DLD1 (cell line): ENCODE results near the gene CBLB.

Source experiments
- in situ Hi-C: cut with HindIII; loops from 2 replicates; pipeline ENCODE4 v1.10.0; 2017; ENCODE audit warnings: low sequenced_read_pairs

CBLB gene

DNA sequence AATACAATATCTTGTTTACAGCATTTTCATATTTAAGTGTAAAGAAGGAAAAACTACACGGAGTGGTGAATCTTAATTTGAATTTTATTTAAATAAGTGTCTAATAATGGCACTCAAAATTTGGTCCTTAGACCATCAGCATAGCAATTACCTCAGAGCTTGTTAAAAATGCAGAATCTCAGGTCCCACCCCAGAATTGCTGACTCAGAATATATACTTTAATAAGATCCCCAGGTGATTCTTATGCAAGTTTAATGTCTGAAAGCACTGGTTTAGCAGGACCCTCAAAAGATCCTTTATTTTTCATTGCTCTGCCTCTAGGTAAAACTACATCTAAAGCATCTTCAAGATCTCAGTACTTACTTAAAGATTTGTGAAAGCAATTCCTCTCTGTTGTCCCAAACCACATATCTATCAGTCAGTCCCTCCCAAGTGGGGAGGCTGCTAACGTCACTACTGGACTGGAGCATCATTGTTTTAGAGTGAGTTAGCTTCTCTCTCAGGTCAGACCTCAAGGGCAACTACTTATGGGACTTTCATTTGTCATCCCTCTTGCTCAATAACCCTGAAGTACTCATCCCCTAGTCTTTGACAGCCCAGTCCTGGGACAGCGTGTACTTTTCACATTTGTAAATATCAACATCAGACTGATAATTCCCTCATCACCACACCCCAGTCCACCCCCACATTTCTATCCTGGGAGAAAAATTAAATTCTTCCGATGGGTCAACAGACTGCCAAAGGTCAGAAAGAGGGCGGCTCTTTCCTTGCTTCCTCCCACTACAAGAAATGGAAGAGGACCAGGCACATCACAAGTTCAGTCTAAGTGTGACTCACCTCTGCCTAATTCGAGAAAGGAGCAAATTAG lies 76.7 kb downstream of the CBLB start:
- in situ Hi-C loops = no loop called here

DNA sequence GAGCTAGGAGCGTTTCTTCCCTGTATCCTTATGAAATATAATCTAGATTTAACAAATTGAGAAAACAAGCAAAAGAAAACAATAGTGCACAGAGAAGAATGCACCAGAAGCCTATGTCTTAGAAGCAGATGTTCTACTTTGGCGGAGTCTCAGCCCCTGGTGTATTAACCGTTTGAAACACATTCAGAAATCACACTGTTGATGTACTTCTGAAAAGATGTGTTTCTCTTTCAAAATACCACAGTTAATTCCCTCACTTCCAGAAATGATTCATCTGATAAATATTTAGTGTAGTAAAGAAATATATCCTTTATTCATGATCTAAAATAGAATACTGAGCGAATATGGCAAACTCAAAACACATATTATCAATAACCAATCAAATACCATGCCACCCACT lies 77.7 kb downstream of the CBLB start:
- in situ Hi-C loops = no loop called here

DNA sequence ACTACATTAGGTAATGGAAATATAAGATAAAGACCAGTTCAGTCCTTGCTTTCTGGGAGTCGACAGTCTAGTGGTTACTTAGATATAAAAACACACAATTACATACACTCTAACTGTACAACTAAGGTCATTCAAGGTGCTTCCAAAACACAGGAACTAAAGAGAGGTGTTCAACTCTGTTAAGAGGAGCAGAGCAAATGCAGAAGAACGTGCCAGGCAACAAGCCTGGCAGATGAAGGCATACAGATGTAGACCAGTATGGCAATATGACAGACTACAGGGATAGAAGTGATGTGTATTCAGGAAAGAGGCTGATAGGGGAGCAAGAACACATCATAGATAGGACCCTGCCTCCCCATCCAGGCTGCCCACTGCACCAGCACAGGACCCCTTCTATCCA lies 78.3 kb downstream of the CBLB start:
- in situ Hi-C loops = no loop called here

DNA sequence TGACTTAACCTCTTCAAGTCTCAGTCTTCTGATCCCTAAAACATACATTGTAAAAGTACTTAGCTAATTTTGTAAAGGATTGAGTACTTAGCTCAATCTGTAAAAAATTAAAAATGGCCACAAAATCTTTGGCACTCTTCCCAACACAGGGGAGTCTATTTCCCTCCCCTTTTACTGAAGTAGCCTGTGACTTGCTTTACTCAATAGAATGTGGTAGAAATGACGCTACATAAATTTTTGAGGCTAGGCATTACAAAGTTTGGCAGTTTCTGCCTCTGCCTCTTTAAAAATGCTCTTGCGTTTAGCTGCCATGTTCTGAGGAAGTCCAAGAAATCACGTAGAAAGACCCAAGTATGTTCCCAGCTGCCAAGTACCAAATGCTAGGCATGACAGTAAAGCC lies 80.2 kb downstream of the CBLB start:
- in situ Hi-C loops = no loop called here

DNA sequence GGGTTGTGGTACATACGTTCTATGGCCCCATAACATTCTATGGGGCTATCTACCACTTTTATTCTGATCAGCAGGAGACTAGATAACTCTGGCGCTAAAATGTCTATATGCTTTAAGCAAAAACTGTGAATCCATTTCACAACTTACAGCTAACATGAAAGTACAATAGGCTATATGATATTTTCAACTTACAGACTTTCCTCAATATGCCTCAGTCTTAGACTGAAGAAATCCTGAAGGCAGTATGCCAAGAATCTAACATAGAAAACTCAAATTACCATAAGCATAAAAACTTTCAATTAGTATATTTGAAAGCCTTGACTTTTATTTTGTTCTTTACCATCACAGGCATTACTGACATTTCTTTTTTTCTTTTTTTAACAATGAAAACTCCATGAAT lies 81.4 kb downstream of the CBLB start:
- in situ Hi-C loops = no loop called here

DNA sequence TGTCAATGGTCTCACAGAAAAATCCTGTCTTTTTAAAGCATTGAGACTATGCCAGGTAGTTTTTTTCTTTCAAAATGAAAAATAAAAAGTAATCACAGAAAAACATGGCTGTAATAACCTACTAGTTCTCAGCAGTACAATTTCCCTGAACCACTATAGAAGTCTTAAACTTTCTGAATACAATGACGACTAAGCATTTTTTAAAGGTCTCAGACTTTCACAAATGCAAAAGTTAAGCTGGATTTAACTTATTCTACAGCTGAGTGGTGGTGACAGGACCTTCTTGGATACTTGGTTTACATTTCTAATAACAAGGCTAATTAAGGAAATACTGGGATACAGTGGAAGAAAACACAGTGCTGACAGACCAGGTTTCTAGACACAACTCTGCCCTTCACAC lies 81.8 kb downstream of the CBLB start:
- in situ Hi-C loops = no loop called here

DNA sequence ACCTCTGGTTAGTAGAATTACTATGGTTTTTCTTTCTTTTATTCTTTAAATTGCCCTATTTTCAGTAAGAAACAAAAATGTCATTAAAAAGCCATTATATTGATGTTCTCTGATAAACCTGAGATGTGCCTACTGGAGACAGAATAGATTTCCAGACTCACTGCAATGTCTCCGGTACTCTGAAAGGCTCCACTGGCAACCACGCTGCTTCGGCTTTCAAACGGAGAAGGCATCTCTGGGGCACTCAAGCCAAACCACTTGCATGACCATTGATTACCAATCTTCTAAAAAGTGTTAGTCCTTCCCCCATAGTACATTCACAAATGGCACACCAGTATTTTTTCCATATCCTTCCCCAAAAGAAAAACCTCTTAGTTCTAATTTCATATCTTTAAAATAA lies 82.6 kb downstream of the CBLB start:
- in situ Hi-C loops = no loop called here

DNA sequence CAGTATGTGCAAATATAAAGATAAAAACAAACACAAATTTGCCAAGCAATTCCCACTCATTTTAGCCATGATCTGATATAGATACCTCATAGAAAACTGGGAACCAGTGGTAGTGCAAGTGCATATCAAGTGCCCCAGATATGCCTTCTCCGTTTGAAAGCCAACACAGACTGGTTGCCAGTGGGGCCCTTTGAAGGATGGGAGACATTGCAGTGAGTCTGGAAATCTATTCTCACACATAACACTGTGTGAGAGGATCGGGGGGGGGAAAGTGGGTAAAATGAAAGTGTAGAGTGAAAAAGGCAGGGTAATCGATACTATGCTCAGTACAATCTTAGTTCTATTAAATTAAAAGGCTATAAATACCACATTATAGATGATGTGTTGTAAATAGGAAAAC lies 83.0 kb downstream of the CBLB start:
- in situ Hi-C loops = no loop called here

DNA sequence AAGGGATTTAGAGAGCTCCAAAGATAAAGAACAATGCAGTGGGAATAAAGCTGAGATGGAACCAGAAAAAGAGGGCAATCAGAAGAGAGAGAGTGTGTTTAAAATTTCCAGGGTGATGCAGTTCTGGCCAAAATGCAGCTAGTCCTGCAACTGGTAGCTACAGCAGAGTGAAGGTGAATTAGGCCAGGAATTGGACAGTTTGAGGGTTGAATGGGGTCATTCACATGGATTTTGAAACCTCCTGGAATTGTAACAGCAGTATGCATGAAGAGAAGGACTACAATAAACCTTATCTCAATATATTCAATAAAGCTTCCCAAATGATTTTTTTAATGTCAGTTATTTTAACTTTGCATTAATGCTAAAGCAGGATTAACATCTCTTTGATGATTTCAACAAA lies 85.2 kb downstream of the CBLB start:
- in situ Hi-C loops = no loop called here

DNA sequence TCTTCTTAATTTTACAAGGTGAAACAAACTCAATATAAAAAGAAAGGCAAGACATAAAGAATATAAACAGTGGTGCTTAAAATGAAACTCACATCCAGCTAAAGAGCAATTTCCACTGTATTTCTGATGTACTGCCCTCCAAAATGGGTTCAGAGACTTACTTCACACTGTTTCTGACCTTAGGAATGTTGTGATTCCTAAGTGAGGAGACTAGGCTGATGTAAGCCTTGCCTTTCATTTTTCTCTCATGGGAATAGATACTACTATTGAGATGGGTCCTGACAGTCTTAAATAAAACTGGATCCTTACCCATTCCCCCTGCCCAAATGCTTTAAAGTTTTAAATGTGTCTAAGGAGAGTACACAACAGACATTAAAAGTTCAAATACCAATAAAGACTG lies 86.9 kb downstream of the CBLB start:
- in situ Hi-C loops = no loop called here

DNA sequence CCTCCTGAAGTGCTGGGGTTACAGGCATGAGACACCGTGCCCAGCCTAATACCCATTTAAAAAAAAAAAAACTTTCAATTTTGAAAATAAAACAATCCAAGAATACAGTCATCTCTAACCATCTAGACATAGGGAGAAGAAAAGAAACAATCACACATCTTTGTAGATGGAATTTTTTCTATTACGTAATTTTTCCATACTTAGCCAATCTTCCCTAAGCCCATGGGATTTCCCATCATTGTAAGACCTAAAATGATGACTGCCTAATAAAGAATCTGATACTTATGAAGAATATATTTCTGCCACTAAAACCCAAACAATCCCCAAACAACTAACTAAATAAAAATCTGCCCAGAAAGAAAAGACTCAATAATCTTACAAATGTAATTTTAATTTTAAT lies 88.7 kb downstream of the CBLB start:
- in situ Hi-C loops = no loop called here

DNA sequence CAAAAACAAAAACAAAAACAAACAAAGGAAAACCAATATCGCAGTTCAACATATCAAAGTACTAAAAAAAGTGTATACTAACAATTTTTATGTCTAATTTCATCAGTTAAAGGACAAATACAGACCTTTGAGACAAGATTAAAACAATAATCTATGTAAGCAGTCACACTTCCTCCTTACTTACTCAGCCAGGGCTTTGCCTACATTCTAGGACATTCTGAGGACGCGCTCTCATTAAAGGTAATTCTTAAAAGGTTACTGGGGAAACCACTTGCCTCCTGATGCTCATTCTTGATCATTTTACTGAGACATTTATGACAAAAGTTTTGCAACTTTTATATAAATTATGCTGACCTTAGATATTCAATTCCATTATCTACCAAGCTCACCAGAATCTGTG lies 93.4 kb downstream of the CBLB start:
- in situ Hi-C loops = no loop called here

DNA sequence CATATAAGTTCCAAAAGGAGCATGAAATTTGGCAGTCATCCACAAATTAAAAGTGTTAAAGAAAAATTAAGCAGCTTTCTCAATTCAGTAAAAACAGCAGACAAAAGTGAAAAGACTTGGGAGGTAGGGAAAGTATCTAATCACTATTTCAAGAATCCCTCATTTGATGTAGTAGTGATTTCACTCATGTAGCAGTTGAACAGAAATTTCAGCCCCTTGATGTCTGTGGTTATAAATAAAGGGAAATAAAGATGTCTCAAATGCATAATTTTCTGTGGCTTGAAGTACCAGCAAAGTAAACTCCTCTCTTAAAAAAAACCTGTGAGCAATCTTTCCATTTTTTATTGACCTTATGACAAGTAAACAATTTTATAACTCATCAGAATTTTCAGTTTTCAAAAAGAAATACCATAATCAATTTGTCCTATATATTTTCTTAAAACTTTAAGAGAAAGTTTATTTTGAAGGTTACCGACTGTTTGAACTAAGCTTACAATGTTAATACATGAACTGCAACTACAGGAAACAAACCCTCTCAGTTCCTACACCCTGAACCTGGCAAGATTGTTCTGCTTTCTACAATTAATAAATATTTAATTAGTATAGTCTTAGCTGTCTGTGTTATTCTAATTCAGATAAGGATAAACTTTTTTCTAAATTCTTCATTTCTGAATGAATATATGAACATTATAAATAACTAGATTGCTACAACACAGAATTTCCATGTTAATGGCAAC lies 94.2 kb downstream of the CBLB start:
- in situ Hi-C loops = no loop called here

DNA sequence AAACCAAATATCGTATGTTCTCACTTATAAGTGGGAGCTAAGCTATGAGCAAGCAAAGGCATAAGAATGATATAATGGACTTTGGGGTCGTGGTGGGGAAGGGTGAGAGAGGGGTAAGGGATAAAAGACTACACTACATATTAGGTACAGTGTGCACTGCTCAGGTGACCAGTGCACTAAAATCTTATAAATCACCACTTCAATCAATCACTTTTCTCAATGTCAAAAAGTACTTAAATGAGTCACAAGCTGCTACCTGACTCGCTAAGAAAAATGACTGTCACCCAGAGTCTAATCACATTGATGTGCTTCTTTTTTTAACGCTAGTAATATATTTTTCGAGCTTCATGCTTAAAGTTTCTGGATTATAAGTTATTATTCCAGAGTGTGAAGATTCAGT lies 95.5 kb downstream of the CBLB start:
- in situ Hi-C loops = no loop called here

DNA sequence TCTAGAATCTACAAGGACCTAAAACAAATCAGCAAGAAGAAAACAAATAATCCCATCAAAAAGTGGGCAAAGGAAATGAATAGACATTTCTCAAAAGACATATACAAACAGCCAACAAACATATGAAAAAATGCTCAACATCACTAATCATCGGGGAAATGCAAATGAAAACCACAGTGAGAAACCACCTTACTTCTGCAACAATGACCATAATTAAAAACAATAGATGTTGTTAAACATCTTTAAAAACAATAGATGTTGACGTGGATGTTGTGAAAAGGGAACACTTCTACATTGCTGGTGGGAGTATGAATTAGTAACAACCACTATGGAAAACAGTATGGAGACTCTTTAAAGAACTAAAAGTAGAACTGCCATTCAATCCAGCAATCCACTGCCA lies 96.2 kb downstream of the CBLB start:
- in situ Hi-C loops = no loop called here

DNA sequence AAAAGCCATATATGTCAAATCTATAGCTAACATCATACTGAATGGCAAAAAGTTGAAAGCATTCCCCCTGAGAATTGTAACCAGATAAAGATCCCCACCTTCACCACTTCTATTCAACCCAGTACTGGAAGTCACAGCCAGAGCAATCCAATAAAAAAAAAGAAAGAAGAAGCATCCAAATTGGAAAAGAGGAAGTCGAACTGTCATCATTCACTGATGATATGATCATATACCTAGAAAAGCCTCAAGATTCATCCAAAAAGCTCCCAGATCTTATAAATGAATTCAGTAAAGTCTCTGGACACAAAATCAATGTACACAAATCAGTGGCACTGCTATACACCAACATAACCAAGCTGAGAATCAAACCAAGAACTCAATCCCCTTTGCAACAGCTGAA lies 97.4 kb downstream of the CBLB start:
- in situ Hi-C loops = no loop called here

DNA sequence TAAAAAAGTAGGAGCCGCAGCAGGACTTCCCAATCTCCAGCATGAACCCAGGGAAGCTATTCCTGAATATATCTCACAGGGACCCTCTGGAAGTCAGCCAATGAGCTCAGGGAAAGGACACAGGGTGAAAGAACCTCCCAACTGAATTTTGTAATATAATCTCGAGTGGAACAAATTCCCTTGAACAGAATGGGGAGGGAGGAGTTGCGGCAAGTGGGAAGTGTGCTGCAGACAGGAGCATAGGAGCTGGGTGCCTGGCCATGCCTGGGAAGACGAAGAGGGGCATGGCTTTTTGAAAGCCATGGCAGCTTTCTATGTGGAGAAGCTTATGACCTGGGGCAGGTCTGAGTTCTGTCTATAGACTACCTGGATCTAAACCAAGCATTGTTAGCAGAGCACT lies 98.4 kb downstream of the CBLB start:
- in situ Hi-C loops = no loop called here

DNA sequence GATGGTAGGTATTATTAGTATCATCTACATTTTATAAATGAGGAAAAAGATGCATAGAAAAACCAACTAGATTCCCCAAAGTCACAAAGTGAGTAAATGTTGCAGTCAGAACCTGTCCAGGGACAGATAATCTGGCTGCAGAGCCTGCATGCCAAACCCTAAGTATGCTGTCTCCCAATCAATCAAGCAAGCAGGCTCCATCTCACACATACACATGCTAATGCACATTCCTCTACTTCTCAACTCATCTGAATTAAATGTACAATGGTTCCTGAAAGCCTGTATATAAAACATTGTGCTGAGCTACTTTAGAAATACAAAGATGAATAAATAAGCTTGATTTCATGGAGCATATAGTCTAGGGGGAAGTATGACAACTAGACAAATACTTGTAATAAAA lies 101.0 kb downstream of the CBLB start:
- in situ Hi-C loops = no loop called here

DNA sequence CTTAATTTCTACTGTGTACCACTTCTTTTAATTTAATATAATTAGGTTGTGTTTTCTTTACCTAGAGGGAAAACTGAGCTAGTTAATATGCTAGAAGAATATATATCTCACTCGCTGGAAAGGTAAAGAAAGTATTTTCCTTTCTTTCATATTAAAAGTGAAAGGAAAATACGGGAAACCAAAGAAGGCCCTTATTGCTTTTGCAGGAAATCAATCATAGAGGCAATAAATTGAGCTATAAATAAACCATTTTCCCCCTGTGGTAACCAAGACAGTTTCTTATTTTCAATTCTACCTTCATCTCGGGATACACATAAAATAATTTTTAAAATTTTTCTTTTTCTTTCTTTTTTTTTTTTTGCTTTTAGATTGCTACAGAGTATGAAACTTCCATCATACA lies 101.6 kb downstream of the CBLB start:
- in situ Hi-C loops = no loop called here

DNA sequence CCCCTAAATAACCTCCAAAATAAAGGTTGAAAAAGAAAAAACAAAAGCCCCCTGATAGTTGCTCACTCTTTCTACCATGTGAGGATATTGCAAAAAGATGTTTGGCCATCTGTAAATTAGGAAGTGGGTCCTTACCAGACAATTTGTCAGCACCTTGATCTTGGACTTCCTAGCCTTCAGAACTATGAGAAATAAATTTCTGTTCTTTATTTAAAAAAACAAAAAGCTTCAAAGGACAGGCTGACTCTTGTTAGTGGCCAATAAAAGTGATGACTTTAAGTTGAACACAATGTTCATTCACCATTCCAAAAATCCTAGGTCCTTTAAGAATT lies 103.5 kb downstream of the CBLB start:
- in situ Hi-C loops = no loop called here

DNA sequence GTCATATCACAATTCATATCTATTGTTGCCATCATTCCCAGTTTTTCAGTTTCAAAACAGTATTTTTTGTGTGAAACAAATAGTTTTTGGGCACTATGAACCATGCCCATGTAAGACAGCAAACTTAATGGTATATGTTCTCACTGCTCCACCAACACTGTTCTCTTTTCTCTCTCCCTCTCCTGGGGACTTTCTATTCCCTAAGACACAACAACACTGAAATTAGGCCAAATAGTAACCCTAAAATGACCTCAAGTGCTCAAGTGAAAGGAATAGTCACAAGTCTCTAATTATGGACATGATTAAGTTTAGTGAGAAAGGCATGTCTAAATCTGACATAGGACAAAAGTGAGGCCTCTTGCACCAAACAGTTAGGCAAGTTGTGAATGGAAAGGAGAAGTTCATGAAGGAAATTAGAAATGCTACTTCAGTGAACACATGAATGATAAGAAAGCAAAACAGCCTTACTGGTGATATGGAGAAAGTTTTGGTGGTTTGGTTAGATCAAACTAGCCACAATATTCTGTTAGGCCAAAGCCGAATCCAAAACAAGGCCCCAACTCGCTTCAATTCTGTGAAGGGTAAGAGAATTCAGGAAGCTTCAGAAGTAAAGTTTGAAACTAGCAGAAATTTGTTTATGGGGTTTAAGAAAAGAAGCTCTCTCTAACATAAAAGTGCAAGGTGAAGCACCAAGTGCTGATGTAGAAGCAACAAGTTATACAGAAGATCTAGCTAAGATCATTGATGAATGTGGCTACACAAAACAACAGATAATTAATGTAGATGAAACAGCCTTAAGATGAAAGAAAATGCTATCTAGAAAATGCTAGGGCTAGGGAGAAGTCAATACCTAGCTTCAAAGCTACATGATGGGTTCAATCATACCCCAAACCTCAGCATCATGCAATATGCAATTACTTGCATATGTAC lies 104.2 kb downstream of the CBLB start:
- in situ Hi-C loops = no loop called here

DNA sequence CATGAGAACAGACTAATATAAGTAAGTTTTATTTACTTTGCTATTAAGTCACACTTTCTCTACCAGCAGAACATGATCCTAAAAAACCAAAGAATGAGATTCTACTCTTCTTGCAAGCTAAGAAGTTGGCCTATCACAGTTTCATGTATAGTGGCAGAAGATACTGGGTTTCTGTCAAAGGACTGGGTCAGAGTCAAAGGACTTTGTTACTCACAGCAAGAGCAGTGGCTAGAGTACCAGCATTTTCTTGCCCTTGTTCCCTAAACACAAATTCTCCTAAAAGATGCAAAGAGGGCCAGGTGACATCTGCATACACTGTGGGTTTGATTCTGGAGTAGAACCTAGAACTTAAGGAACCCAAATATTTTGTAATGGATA lies 105.2 kb downstream of the CBLB start:
- in situ Hi-C loops = no loop called here
